Stimulated activated CD8-positive, alpha-beta memory T cell treated with anti-CD3 and anti-CD28 coated beads, Interleukin-7, amount 100 ng/mL, for 48 hours (primary cell): ENCODE measurements around the gene IGFLR1.
"Not testable (repeated sequence)": the region's sequence is repeated elsewhere in the genome, so short reads cannot be mapped to it uniquely, and the experiment has no call there.

Experiments used
- DNase-seq, 2 donors: peaks; one replicate each; pipeline ENCODE4 v3.0.0-alpha.2; 2020; ENCODE audit warnings: low read depth in 1 of 2; ENCODE audit errors: extremely low read depth in 1 of 2

Gene IGFLR1

DNA sequence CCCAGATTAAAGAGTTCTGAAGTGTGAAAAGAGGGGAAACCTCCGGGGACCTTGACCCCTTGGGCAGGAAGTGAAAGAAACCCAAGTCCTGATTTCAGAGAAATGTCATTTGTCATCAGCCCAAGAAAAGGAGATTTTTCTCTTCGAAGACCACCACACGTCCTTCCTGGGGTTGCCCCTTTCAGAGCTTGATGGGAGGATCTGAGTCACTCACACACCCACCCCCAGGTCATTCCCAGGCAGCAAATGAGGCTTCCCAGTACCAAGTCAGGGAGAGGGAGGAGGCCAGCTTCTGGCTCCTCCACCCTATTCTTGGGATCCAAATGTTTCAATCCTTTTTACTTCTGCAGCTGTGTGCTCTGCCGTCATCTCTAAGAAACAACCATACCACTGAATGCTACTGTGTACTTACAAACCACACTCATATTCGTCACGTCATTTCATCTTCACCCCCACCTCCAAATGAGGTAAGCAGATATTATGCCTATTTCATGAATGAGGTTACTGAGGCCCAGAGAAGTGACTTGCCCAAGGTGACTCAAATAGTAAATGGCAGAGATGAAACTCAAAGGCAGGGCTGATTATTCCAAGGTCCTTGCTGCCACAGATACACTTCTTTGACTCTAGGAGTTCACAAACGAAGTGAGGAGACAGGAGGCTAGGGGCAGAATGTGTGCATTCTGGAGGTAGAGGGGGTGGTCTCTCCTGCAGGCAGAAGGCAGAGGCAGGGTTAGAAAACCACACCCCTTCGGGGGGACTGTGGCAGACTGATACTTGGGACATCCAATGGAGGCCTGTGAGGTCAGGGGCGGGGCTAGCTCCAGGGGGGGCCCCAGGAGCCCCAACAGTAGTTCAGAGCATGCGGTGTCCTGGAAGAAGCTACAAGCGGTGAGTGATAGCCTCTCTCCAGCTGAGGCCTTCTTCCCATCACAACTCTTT is 29.4 kb downstream of the IGFLR1 start:
- peak; percentile 80 to 90 for DNase-seq

GRCh38 chr19:35710784-35711723 is 31.2 kb downstream of the IGFLR1 start:
- DNase-seq = peak; percentile 65 to 87

GRCh38 chr19:35708391-35708790 is 33.9 kb downstream of the IGFLR1 start:
- no peak for DNase-seq

DNA sequence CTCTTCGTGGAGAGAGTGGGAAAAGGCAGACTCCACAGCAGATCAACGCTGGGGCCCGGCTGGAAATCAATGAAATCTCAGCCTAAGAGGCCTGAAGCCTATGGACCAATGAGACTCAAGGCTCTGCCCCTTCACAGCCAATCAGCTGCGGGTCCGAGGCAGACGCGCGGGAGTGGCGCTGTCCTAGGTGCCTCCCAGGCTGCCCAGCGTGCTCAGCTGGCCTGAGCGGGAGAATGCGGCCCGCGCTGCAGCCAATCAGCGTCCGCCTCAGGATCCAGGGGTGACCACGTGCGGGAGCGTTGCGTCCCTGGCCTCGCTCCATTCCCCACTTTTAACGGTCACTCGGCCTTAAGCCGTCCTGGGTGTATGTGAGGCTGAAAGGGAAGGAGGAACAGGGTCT is 38.0 kb downstream of the IGFLR1 start, which contains the start of gene ZBTB32:
ZBTB32 (plus strand) TSS at position 341 of the 400 bp plus-strand sequence. CDS start 10,069 bp downstream, outside the sequence.
- DNase-seq = no peak

- DNase-seq = no peak
Observed at GRCh38 chr19:35703343-35703742, 38.9 kb downstream of the IGFLR1 start.

- DNase-seq = peak; percentile 88 to 97
Observed at GRCh38 chr19:35702223-35703012, 39.8 kb downstream of the IGFLR1 start.

DNA sequence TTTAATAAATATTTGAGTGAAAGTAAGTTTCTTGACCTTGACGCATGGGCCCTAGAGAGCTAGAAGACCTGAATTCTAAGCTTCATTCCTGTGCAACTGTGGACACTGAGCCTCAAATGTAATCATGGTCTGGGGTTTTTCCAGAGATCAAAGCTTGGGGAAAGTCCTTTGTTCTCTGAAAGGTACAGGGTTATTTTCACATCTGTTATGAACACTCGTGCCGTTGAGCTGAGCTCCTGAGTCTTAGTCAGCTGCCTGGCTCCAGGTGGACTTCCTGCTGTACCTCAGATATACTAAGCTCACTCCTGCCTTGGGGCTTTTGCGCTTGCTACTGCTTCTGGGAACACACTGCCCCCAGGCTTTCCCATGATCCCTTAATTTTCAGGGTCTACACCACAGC is 45.4 kb downstream of the IGFLR1 start:
- no peak for DNase-seq

GRCh38 chr19:35695895-35696422 is 46.3 kb downstream of the IGFLR1 start:
- no peak for DNase-seq

- peak; percentile 81 to 87 for DNase-seq
Observed at GRCh38 chr19:35693835-35694599, 48.2 kb downstream of the IGFLR1 start.

DNA sequence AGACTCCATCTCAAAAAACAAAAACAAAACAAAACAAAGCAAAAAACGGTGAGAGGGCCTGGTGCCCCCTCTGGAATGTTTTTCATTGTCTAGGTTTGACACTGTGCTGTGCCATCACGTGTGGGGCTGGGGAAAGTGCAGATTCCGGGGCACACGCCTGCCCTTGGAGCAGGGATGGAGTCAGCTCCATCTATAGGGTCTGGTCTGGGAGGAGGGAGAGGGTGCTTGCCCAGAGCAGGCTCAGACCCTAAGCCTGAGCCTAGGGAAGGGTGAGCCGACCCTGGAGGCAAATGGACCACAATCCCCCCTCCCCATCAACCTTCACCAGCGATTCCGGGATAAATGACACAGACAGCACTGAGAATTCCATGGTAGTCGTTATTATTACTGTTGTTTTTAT is 48.8 kb downstream of the IGFLR1 start:
- no peak for DNase-seq

- no peak for DNase-seq
Observed at GRCh38 chr19:35692010-35692409, 50.2 kb downstream of the IGFLR1 start.

DNA sequence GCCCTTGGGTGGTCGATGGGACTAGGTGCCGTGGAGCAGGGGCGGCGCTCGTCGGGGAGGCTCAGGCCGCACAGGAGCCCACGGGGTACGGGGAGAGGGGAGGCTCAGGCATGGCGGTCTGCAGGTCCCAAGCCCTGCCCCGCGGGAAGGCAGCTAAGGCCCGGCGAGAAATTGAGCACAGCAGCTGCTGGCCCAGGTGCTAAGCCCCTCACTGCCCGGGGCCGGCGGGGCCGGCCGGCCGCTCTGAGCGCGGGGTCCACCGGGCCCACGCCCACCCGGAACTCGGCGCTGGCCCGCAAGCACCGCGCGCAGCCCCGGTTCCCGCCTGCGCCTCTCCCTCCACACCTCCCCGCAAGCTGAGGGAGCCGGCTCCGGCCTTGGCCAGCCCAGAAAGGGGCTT is 51.1 kb downstream of the IGFLR1 start:
- not testable (repeated sequence) for DNase-seq

- no peak for DNase-seq
Observed at GRCh38 chr19:35689836-35690235, 52.4 kb downstream of the IGFLR1 start.
